GM23338 (cell line): ENCODE results near the gene HPD.

Experiments used
- CREB1 ChIP-seq: fragments of 250-450 bp; sonication (Bioruptor Pico); IDR thresholded peaks from 2 replicates; pipeline ENCODE4 v1.5.0; 2020; ENCODE audit warnings: low read depth, mild to moderate bottlenecking, moderate library complexity
- CTCF ChIP-seq, 2 experiments: fragments of 200-600 bp in 1 of 2; sonication (generic) in 1 of 2; conservative IDR thresholded peaks; 2 replicates each; pipeline versions ENCODE4 v1.5.1 to v1.6.1; 2016 to 2017; ENCODE audit warnings: antibody characterized with exemption in 2 of 2, low read depth in 2 of 2, mild to moderate bottlenecking in 2 of 2, moderate library complexity in 1 of 2
- ETS1 ChIP-seq: IDR thresholded peaks from 2 replicates; pipeline ENCODE4 v1.6.1; 2016; ENCODE audit warnings: antibody characterized with exemption
- EZH2 ChIP-seq: fragments of 200-600 bp; sonication (generic); IDR thresholded peaks from one replicate; pipeline ENCODE4 v1.8.0; 2017; ENCODE audit warnings: antibody characterized with exemption, mild to moderate bottlenecking, low read depth; ENCODE audit not compliant: unreplicated experiment
- EZH2phosphoT487 ChIP-seq: fragments of 200-600 bp; sonication (generic); IDR thresholded peaks from one replicate; pipeline ENCODE4 v1.8.1; 2018; ENCODE audit warnings: antibody characterized with exemption; ENCODE audit not compliant: unreplicated experiment
- JUNB ChIP-seq: IDR thresholded peaks from one replicate; pipeline ENCODE4 v1.6.1; 2016; ENCODE audit warnings: antibody characterized with exemption; ENCODE audit not compliant: unreplicated experiment
- NANOG ChIP-seq: IDR thresholded peaks from 2 replicates; pipeline ENCODE4 v1.6.1; 2016; ENCODE audit warnings: antibody characterized with exemption, borderline replicate concordance
- POLR2AphosphoS5 ChIP-seq: IDR thresholded peaks from 2 replicates; pipeline ENCODE4 v1.6.1; 2016; ENCODE audit warnings: antibody characterized with exemption, low read depth
- REST ChIP-seq: IDR thresholded peaks from one replicate; pipeline ENCODE4 v1.6.1; 2018; ENCODE audit warnings: antibody characterized with exemption; ENCODE audit not compliant: unreplicated experiment
- ZNF114 ChIP-seq: fragments of 250-450 bp; sonication (Bioruptor Pico); IDR thresholded peaks from 2 replicates; pipeline ENCODE4 v1.5.0; 2020; ENCODE audit warnings: mild to moderate bottlenecking, moderate library complexity
- ZNF331 ChIP-seq: fragments of 250-450 bp; sonication (Bioruptor Pico); IDR thresholded peaks from 2 replicates; pipeline ENCODE4 v1.5.0; 2020; ENCODE audit warnings: low read depth, mild to moderate bottlenecking, moderate library complexity

- TF ChIP-seq EZH2, result no peak
- TF ChIP-seq ZNF331 (CRISPR knock-in tag), result no peak
- no peak; a peak in 1 of 4 replicates for TF ChIP-seq CTCF (conservative IDR thresholded peaks at IDR 0.05; ENCODE audit: low read depth in 2 of 2)
- TF ChIP-seq POLR2AphosphoS5, result no peak
- no peak for TF ChIP-seq REST
- TF ChIP-seq ZNF114 (CRISPR knock-in tag), result no peak
- TF ChIP-seq CREB1 (CRISPR knock-in tag), result no peak
- TF ChIP-seq EZH2phosphoT487, result no peak
- no peak for TF ChIP-seq NANOG
- TF ChIP-seq JUNB, result no peak
- no peak for TF ChIP-seq ETS1
Observed at GRCh38 chr12:121888083-121888477, 29.4 kb upstream of the HPD start.
